Sigmoid colon (tissue), 7 donors: ENCODE results near the gene LHFPL6. TPM values are rescaled to one million over a fixed set of nuclear protein-coding genes. Genes with fewer than 3 reads are reported as not detected.

Experiments
- DNase-seq: peaks from one replicate; pipeline ENCODE4 v3.0.0-alpha.2; 2019
- H3K27ac ChIP-seq, 4 donors: fragments of 200-600 bp; sonication (generic); one replicate each; pipeline ENCODE4 v1.5.1; 2016 to 2019; ENCODE audit warnings: mild to moderate bottlenecking in 1 of 4
- H3K27me3 ChIP-seq, 3 donors: fragments of 200-600 bp; sonication (generic); one replicate each; pipeline ENCODE4 v1.5.1; 2019; ENCODE audit warnings: mild to moderate bottlenecking in 1 of 3
- H3K36me3 ChIP-seq, 4 donors: fragments of 200-600 bp; sonication (generic); one replicate each; pipeline ENCODE4 v1.5.1; 2016 to 2019
- H3K4me1 ChIP-seq, 4 donors: fragments of 200-600 bp; sonication (generic); one replicate each; pipeline ENCODE4 v1.5.1; 2017 to 2019
- H3K4me3 ChIP-seq, 4 donors: fragments of 200-600 bp; sonication (generic); one replicate each; pipeline ENCODE4 v1.5.1; 2017 to 2019; ENCODE audit warnings: mild to moderate bottlenecking in 2 of 4, moderate library complexity in 1 of 4
- H3K9me3 ChIP-seq, 4 donors: fragments of 200-600 bp in 3 of 4; sonication (generic) in 3 of 4; one replicate each; pipeline versions ENCODE4 v1.5.1 to v1.6.1; 2013 to 2019
- CTCF ChIP-seq, 4 experiments: fragments of 450-650 bp in 3 of 4; fragments of 200-600 bp in 1 of 4; IDR thresholded peaks; one replicate each; pipeline ENCODE4 v1.5.1; 2016 to 2019; ENCODE audit warnings: antibody characterized with exemption in 4 of 4, mild to moderate bottlenecking in 3 of 4, moderate library complexity in 2 of 4
- EP300 ChIP-seq, 4 donors: sonication (generic); formaldehyde crosslinking; IDR thresholded peaks; one replicate each; pipeline ENCODE4 v1.6.1; 2017; ENCODE audit warnings: antibody characterized with exemption in 4 of 4
- POLR2A ChIP-seq, 2 donors: fragments of 450-650 bp; IDR thresholded peaks; one replicate each; pipeline ENCODE4 v1.6.1; 2016; ENCODE audit warnings: antibody characterized with exemption in 2 of 2, mild to moderate bottlenecking in 2 of 2, moderate library complexity in 2 of 2
- POLR2AphosphoS5 ChIP-seq, 4 donors: sonication (generic); formaldehyde crosslinking; IDR thresholded peaks; one replicate each; pipeline ENCODE4 v1.6.1; 2017; ENCODE audit warnings: antibody characterized with exemption in 4 of 4
- WGBS, 2 donors: extraction: QIAGEN DNeasy Blood & Tissue Kit; methylation state at CpG; one replicate each; pipeline ENCODE4 v1.1.7; 2013; 5-methylcytosine and 5-hydroxymethylcytosine counted together
- intact Hi-C: fragments of 100-400 bp; cut with DNase I; formaldehyde crosslinking; loops from one replicate; pipeline ENCODE4 v1.15.1; 2023
- polyA plus RNA-seq, 3 donors: library from polyadenylated mRNA; stranded (reverse); fragments of 200-250 nt; gene quantifications; one replicate each; pipeline ENCODE4 v1.2.3, GENCODE V29; 2013
- total RNA-seq, 4 donors: library from RNA; depleted of rRNA; stranded (reverse); fragments of >200 nt; gene quantifications; one replicate each; pipeline ENCODE4 v1.1.0, GENCODE V29; 2016
- donor health status: healthy with polysubstance abuse.
- donor health status: Bipolar disorder and iron deficiency.
- donor health status: healthy.

The LHFPL6 gene
- 10 to 100 TPM; 41.7 to 69.2 (median 55.2) TPM for total RNA-seq
- 10 to 100 TPM in 2 of 3 donors, 1 to 10 TPM in 1; 2.5 to 16.8 (median 11.6) TPM for polyA plus RNA-seq

- intact Hi-C loops: loop anchor here (2.0 kb wide), 1 partner anchor 152 kb away; no protein-coding TSS in a partner anchor
- WGBS, 2 donors: 0% methylated on average over 73 of the region's 73 CpGs
- peaks cover 0 to 44% (median 28%) of the 10 kb centered on the region in 4 donors for H3K4me1 ChIP-seq
Observed at GRCh38 chr13:39602614-39603366, at the start of gene LHFPL6. TSS of gene LHFPL6 (minus strand) at chr13:39603193.

GRCh38 chr13:39646122-39646521 lies 43.1 kb upstream of the LHFPL6 start:
- intact Hi-C loops: no loop called here
- no peak for TF ChIP-seq EP300 (IDR thresholded peaks at IDR 0.05)
- no peak for TF ChIP-seq POLR2A (IDR thresholded peaks at IDR 0.05)
- no peak for TF ChIP-seq CTCF (IDR thresholded peaks at IDR 0.05)
- TF ChIP-seq POLR2AphosphoS5 (IDR thresholded peaks at IDR 0.05): no peak
- Histone ChIP-seq H3K4me3 (no peak overlapping the region), H3K4me1 (no peaks in the 10 kb centered on the region), H3K27ac (no peak overlapping the region), H3K27me3 (no peaks in the 10 kb centered on the region), H3K9me3 (no peaks in the 10 kb centered on the region), H3K36me3 (no peaks in the 10 kb centered on the region)
- no peak for DNase-seq
- WGBS, 2 donors: 82 to 83% methylated on average over 4 of the region's 4 CpGs

More at GRCh38 chr13:39602614-39603366, at the start of gene LHFPL6:
- Histone ChIP-seq H3K9me3 (no peaks in the 10 kb centered on the region), H3K27ac (peak within 1 kb of the TSS; percentile 88 to 93 (median 92)), H3K27me3 (no peaks in the 10 kb centered on the region), H3K36me3 (no peaks in the 10 kb centered on the region), H3K4me3 (peak within 1 kb of the TSS; percentile 80 to 92 (median 90))
- TF ChIP-seq EP300 (IDR thresholded peaks at IDR 0.05): no peak
- peak in 3 of 4 donors; percentile 62 to 88 (median 83) for TF ChIP-seq POLR2AphosphoS5 (IDR thresholded peaks at IDR 0.05)
- peak; percentile 51 to 67 for TF ChIP-seq POLR2A (IDR thresholded peaks at IDR 0.05)
- DNase-seq: peak; percentile 94

GRCh38 chr13:39641645-39642044 lies 38.7 kb upstream of the LHFPL6 start:
- H3K27me3 ChIP-seq: no peaks in the 10 kb centered on the region
- 73 to 90% methylated on average over 1 of the region's 1 CpG for WGBS, 2 donors

GRCh38 chr13:39637890-39638289 lies 34.9 kb upstream of the LHFPL6 start:
- H3K27me3 ChIP-seq: no peaks in the 10 kb centered on the region
- H3K4me1 ChIP-seq: no peaks in the 10 kb centered on the region
- TF ChIP-seq EP300 (IDR thresholded peaks at IDR 0.05): no peak
- TF ChIP-seq POLR2A (IDR thresholded peaks at IDR 0.05): no peak
- no peak for TF ChIP-seq POLR2AphosphoS5 (IDR thresholded peaks at IDR 0.05)
- no peak for TF ChIP-seq CTCF (IDR thresholded peaks at IDR 0.05)
- WGBS, 2 donors: 90 to 96% methylated on average over 3 of the region's 3 CpGs
- no peaks in the 10 kb centered on the region for H3K36me3 ChIP-seq
- no peak overlapping the region for H3K27ac ChIP-seq
- intact Hi-C loops: no loop called here
- no peaks in the 10 kb centered on the region for H3K9me3 ChIP-seq
- DNase-seq: no peak
- H3K4me3 ChIP-seq: no peak overlapping the region

More at GRCh38 chr13:39641645-39642044, 38.7 kb upstream of the LHFPL6 start:
- Histone ChIP-seq H3K4me1 (no peaks in the 10 kb centered on the region), H3K4me3 (no peak overlapping the region), H3K9me3 (no peaks in the 10 kb centered on the region), H3K27ac (no peak overlapping the region), H3K36me3 (no peaks in the 10 kb centered on the region)
- intact Hi-C loops: no loop called here
- no peak for TF ChIP-seq POLR2A (IDR thresholded peaks at IDR 0.05)
- no peak for TF ChIP-seq CTCF (IDR thresholded peaks at IDR 0.05)
- TF ChIP-seq POLR2AphosphoS5 (IDR thresholded peaks at IDR 0.05): no peak
- TF ChIP-seq EP300 (IDR thresholded peaks at IDR 0.05): no peak
- no peak for DNase-seq

GRCh38 chr13:39635564-39635963 lies 32.6 kb upstream of the LHFPL6 start:
- no peak overlapping the region for H3K27ac ChIP-seq
- no peaks in the 10 kb centered on the region for H3K36me3 ChIP-seq
- WGBS, 2 donors: 85 to 91% methylated on average over 1 of the region's 1 CpG
- peaks cover 0 to 4% (median 2%) of the 10 kb centered on the region in 4 donors for H3K9me3 ChIP-seq
- no peak overlapping the region for H3K4me3 ChIP-seq
- no peak for DNase-seq
- TF ChIP-seq POLR2AphosphoS5 (IDR thresholded peaks at IDR 0.05) (no peak), CTCF (IDR thresholded peaks at IDR 0.05) (no peak), POLR2A (IDR thresholded peaks at IDR 0.05) (no peak), EP300 (IDR thresholded peaks at IDR 0.05) (no peak)
- intact Hi-C loops: no loop called here
- H3K27me3 ChIP-seq: no peaks in the 10 kb centered on the region
- no peaks in the 10 kb centered on the region for H3K4me1 ChIP-seq
